Body of pancreas (tissue), 4 donors: ENCODE measurements around the gene MXRA7. TPM values are rescaled to one million over a fixed set of nuclear protein-coding genes. Genes with fewer than 3 reads are reported as not detected.

Experiments
- ATAC-seq: fragments of 150-250 bp; one replicate; pipeline ENCODE4 v1.9.1; 2016
- DNase-seq, 4 donors: peaks; one replicate each; pipeline ENCODE4 v3.0.0-alpha.2; 2019
- H3K27ac ChIP-seq, 4 donors: fragments of 200-600 bp; sonication (generic); 1 replicate in 3 of 4; 2 replicates in 1 of 4; pipeline versions ENCODE4 v1.5.1 to v1.6.1; 2016 to 2019; ENCODE audit warnings: mild to moderate bottlenecking in 1 of 4, mixed read lengths in 1 of 4, moderate library complexity in 1 of 4
- H3K27me3 ChIP-seq, 2 donors: fragments of 200-600 bp; sonication (generic); one replicate each; pipeline ENCODE4 v1.6.0; 2016; ENCODE audit warnings: mild to moderate bottlenecking in 1 of 2
- H3K36me3 ChIP-seq, 2 donors: fragments of 200-600 bp; sonication (generic); replicated peaks in 1 of 2; 2 replicates each; pipeline ENCODE4 v1.5.1; 2016; ENCODE audit warnings: low read depth in 2 of 2; ENCODE audit not compliant: insufficient read depth in 1 of 2
- H3K4me1 ChIP-seq: fragments of 200-600 bp; sonication (generic); one replicate; pipeline ENCODE4 v1.6.0; 2016
- H3K4me3 ChIP-seq, 2 donors: fragments of 200-600 bp; sonication (generic); 1 replicate in 1 of 2; 2 replicates in 1 of 2; pipeline ENCODE4 v1.5.1; 2016 to 2019
- H3K9me3 ChIP-seq, 3 donors: fragments of 200-600 bp; sonication (generic); 1 replicate in 2 of 3; 2 replicates in 1 of 3; pipeline ENCODE4 v1.5.1; 2016
- POLR2A ChIP-seq, 3 donors: fragments of 450-650 bp; IDR thresholded peaks; one replicate each; pipeline ENCODE4 v1.6.1; 2016; ENCODE audit warnings: antibody characterized with exemption in 3 of 3, mild to moderate bottlenecking in 2 of 3
- whole genome bisulfite sequencing, 2 donors: methylation state at CpG; one replicate each; pipeline ENCODE4 v1.1.5; 2017; 5-methylcytosine and 5-hydroxymethylcytosine counted together
- intact Hi-C: fragments of 100-400 bp; cut with DNase I; formaldehyde crosslinking; loops from one replicate; pipeline ENCODE4 v1.15.1; 2023
- total RNA-seq, 2 donors: library from RNA; depleted of rRNA; stranded (reverse); fragments of >200 nt; gene quantifications; one replicate each; pipeline ENCODE4 v1.1.0, GENCODE V29; 2016
- TF ChIP-seq, protein P1 (sequence below), 7 experiments: fragments of 450-650 bp in 4 of 7; fragments of 200-600 bp in 3 of 7; sonication (generic) in 3 of 7; IDR thresholded peaks; one replicate each; pipeline ENCODE4 v1.5.1; 2016 to 2019; ENCODE audit warnings: antibody characterized with exemption in 7 of 7

The MXRA7 gene
- total RNA-seq, 2 donors from 2014 or later = 71.9 to 87.4 TPM

DNA sequence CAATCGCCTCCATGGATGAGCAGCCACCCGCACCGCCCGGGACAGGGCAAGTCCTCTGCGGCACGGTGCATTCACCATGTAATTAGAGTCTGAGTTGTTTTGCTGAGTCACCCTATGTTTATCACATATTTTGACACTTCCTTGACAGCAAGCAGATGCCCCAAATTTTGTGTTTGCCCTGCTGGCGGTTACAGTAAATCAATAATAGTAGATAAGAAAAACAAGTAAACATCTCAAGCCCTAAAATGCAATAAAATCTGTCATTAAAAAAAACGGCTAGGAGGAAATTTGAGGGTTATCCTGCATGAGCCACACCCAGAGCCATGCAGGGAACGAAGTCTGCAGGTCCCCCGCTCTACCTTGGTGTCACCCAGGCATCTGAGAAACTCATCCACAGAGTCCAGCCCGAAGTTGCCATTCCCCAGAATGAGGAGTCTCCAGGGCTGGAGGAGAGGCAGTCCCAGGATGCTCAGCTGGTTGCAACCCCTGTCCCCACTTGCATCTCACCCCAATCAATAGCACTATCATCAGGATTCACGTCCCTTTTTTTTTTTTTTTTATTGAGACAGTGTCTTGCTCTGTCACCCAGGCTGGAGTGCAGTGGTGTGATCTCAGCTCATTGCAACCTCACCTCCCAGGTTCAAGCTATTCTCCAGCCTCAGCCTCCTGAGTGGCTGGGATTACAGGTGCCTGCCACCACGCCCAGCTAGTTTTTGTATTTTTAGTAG lies 50.7 kb downstream of the MXRA7 start:
- H3K27me3 ChIP-seq = no peaks in the 10 kb centered on the region
- peak overlapping the region in 1 of 4 donors; percentile 9 for H3K27ac ChIP-seq
- no peaks in the 10 kb centered on the region for H3K9me3 ChIP-seq
- peaks cover 19% of the 10 kb centered on the region for H3K4me1 ChIP-seq
- intact Hi-C loops = no loop called here
- DNase-seq (peak in 1 of 4 donors; percentile 42), ATAC-seq (peak; percentile 75)
- no peak overlapping the region for H3K4me3 ChIP-seq
- whole genome bisulfite sequencing, 2 donors = 16 to 18% methylated on average over 13 of the region's 13 CpGs
- no peak for TF ChIP-seq POLR2A (IDR thresholded peaks at IDR 0.05)
- TF ChIP-seq, protein P1, sequence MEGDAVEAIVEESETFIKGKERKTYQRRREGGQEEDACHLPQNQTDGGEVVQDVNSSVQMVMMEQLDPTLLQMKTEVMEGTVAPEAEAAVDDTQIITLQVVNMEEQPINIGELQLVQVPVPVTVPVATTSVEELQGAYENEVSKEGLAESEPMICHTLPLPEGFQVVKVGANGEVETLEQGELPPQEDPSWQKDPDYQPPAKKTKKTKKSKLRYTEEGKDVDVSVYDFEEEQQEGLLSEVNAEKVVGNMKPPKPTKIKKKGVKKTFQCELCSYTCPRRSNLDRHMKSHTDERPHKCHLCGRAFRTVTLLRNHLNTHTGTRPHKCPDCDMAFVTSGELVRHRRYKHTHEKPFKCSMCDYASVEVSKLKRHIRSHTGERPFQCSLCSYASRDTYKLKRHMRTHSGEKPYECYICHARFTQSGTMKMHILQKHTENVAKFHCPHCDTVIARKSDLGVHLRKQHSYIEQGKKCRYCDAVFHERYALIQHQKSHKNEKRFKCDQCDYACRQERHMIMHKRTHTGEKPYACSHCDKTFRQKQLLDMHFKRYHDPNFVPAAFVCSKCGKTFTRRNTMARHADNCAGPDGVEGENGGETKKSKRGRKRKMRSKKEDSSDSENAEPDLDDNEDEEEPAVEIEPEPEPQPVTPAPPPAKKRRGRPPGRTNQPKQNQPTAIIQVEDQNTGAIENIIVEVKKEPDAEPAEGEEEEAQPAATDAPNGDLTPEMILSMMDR (IDR thresholded peaks at IDR 0.05) = no peak
- H3K36me3 ChIP-seq = no peaks in the 10 kb centered on the region

DNA sequence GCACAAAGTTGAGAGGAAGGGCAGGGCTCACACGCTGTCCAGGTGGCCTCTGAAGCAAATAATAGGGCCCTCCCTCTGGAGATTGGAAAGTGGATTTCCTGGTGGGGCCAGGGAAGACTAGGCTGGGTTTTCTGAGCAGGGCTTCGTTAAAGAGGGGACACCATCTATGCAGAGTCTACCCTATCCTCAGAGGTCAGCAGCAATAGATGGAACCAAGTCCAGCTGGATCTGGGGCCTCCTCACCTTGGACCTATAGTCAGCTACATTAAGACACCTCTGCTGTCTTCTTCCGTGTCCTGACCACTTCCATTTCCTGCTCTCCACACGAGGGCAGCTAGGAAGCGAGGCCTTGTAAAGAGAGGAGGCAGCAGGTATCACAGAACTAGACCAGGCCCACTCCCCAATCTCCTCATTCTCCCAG lies 52.5 kb downstream of the MXRA7 start:
- no peaks in the 10 kb centered on the region for H3K36me3 ChIP-seq
- H3K27me3 ChIP-seq = no peaks in the 10 kb centered on the region
- no peak overlapping the region for H3K4me3 ChIP-seq
- ATAC-seq (no peak), DNase-seq (no peak)
- H3K4me1 ChIP-seq = peaks cover 19% of the 10 kb centered on the region
- 72 to 82% methylated on average over 5 of the region's 5 CpGs for WGBS, 2 donors
- H3K27ac ChIP-seq = no peak overlapping the region
- TF ChIP-seq POLR2A (IDR thresholded peaks at IDR 0.05) = no peak
- TF ChIP-seq, protein P1 (IDR thresholded peaks at IDR 0.05) = no peak
- intact Hi-C loops = no loop called here
- H3K9me3 ChIP-seq = no peaks in the 10 kb centered on the region

DNA sequence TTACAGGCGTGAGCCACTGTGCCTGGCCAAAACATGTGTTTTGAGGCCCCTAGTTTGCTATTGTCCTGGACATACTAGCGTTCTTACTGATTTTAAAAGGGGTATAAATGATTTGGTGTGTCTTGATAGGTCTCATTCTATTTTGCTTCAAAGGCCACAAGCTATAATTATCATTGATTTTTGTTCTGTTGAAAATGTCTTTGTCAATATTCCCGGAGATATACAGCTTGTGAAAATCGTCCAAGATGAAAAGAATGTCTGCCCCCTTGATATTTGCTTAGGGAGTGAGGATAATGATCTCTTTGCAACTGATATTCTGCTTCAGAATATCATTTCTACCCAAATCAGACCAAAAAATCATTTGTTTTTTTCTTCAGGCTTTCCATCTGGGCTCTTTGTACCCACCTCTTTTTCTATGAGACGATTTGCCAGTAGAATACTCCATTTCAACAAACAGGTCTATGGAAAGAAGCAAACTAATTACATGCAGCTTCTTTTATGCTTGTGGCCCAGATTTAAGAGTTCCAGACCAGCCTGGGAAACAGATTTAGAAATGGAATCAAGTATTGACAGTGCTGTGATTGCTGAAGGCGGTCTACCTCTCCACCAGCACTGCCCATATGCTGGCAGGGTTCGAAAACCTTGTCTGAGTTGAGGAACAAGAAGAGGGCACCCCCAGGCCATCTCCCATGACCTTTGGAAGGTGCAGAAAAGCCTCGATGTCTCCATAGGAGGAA lies 53.1 kb downstream of the MXRA7 start:
- TF ChIP-seq, protein P1 (IDR thresholded peaks at IDR 0.05) = no peak
- no peak for TF ChIP-seq POLR2A (IDR thresholded peaks at IDR 0.05)
- no peak overlapping the region for H3K27ac ChIP-seq

DNA sequence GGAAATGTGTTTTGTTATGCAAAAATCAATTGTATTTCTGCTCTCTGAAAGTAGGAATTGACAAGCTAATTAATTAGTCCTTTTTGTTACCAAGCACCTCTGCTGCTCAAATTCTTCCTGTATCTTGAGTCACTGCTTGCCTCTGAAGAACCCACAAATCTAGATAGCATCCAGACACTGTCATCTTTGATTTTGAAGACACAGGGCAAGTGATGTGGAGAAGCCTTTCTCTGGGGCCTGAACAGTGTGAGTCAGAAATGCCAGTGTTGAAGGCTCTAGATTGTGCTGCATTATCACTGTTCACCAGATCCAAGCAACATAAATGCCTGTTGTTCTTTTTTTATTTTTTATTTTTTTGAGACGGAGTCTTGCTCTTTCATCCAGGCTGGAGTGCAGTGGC lies 56.4 kb downstream of the MXRA7 start:
- H3K4me3 ChIP-seq = no peak overlapping the region
- no peaks in the 10 kb centered on the region for H3K27me3 ChIP-seq
- 94 to 95% methylated on average over 1 of the region's 1 CpG for WGBS, 2 donors
- no peak for DNase-seq
- no peaks in the 10 kb centered on the region for H3K36me3 ChIP-seq
- intact Hi-C loops = no loop called here
- H3K9me3 ChIP-seq = no peaks in the 10 kb centered on the region
- peaks cover 1% of the 10 kb centered on the region for H3K4me1 ChIP-seq
- H3K27ac ChIP-seq = no peak overlapping the region
- ATAC-seq = no peak
- TF ChIP-seq, protein P1 (IDR thresholded peaks at IDR 0.05) = no peak
- no peak for TF ChIP-seq POLR2A (IDR thresholded peaks at IDR 0.05)

More for the DNA sequence above, 53.1 kb downstream of the MXRA7 start:
- no peak for DNase-seq
- Histone ChIP-seq H3K9me3 (no peaks in the 10 kb centered on the region), H3K27me3 (no peaks in the 10 kb centered on the region), H3K4me3 (no peak overlapping the region), H3K4me1 (peaks cover 19% of the 10 kb centered on the region), H3K36me3 (no peaks in the 10 kb centered on the region)
- 75 to 80% methylated on average over 8 of the region's 8 CpGs for WGBS, 2 donors
- intact Hi-C loops = no loop called here
- ATAC-seq = no peak
